B cell (primary cell): ENCODE data around the gene ZNF648. TPM values are rescaled to one million over a fixed set of nuclear protein-coding genes. Genes with fewer than 3 reads are reported as not detected.

Source experiments
- ATAC-seq: fragments of 200-7000 bp; cut with Tn5 transposase; one replicate; pipeline ENCODE4 v1.10.0; 2021; ENCODE audit warnings: low read depth, mild to moderate bottlenecking, moderate number of reproducible peaks, moderate library complexity
- CTCF ChIA-PET: fragments of 350-600 bp; sonication (Branson Sonifier 250); formaldehyde crosslinking; loops from one replicate; lab custom pipeline; 2021; ENCODE audit warnings: antibody characterized with exemption, inconsistent platforms; lab: Charles Lee
- POLR2A ChIA-PET: fragments of 350-600 bp; sonication (Branson Sonifier 250); formaldehyde crosslinking; loops from one replicate; lab custom pipeline; 2021; ENCODE audit warnings: antibody characterized with exemption; lab: Charles Lee
- DNase-seq: peaks from one replicate; pipeline ENCODE4 v3.0.0; 2013
- H2AFZ ChIP-seq: 2 replicates; pipeline ENCODE4 v1.6.1; 2012; ENCODE audit warnings: mild to moderate bottlenecking, low read depth, low read length; ENCODE audit not compliant: insufficient read depth, poor library complexity, severe bottlenecking
- H3K27ac ChIP-seq, 2 donors: 1 replicate in 1 of 2; 2 replicates in 1 of 2; pipeline ENCODE4 v1.5.1; 2012 to 2013; ENCODE audit warnings: low read length in 2 of 2, mild to moderate bottlenecking in 2 of 2, moderate library complexity in 1 of 2
- H3K27me3 ChIP-seq, 4 experiments: fragments of 200-600 bp in 1 of 4; sonication (generic) in 1 of 4; replicated peaks in 1 of 4; 1 replicate in 2 of 4; 2 replicates in 2 of 4; pipeline versions ENCODE4 v1.6.1 to v1.7.0; 2013 to 2016; ENCODE audit warnings: low read length in 3 of 4, mild to moderate bottlenecking in 2 of 4, mixed read lengths in 1 of 4, moderate library complexity in 1 of 4; ENCODE audit not compliant: insufficient read depth in 4 of 4, control insufficient read depth in 3 of 4; ENCODE audit errors: control extremely low read depth in 1 of 4
- H3K36me3 ChIP-seq, 2 experiments: replicated peaks in 1 of 2; 1 replicate in 1 of 2; 2 replicates in 1 of 2; pipeline versions ENCODE4 v1.6.1 to v1.7.1; 2013; ENCODE audit warnings: low read length in 1 of 2; ENCODE audit not compliant: insufficient read depth in 2 of 2, control insufficient read depth in 1 of 2; ENCODE audit errors: control extremely low read depth in 1 of 2, extremely low read depth in 1 of 2
- H3K4me1 ChIP-seq, 2 donors: fragments of 200-600 bp in 1 of 2; sonication (generic) in 1 of 2; 1 replicate in 1 of 2; 2 replicates in 1 of 2; pipeline versions ENCODE4 v1.5.1 to v1.6.1; 2013 to 2017; ENCODE audit warnings: low read length in 2 of 2; ENCODE audit not compliant: control insufficient read depth in 2 of 2, insufficient read depth in 2 of 2
- H3K4me2 ChIP-seq: replicated peaks from 2 replicates; pipeline ENCODE3; 2012; ENCODE audit warnings: mild to moderate bottlenecking, low read depth, low read length; ENCODE audit not compliant: poor library complexity, severe bottlenecking
- H3K4me3 ChIP-seq, 5 experiments: fragments of 200-600 bp in 1 of 5; sonication (generic) in 1 of 5; 1 replicate in 3 of 5; 2 replicates in 2 of 5; pipeline versions ENCODE4 v1.5.1 to v1.7.0; 2011 to 2016; ENCODE audit warnings: low read length in 4 of 5, mild to moderate bottlenecking in 4 of 5, low read depth in 2 of 5, control low read depth in 1 of 5, moderate library complexity in 1 of 5; ENCODE audit not compliant: insufficient read depth in 1 of 5; ENCODE audit errors: control extremely low read depth in 1 of 5, extremely low read depth in 1 of 5
- H3K79me2 ChIP-seq: fragments of 200-600 bp; sonication (generic); one replicate; pipeline ENCODE4 v1.6.0; 2016; ENCODE audit warnings: low read length; ENCODE audit not compliant: control insufficient read depth, insufficient read depth
- H3K9ac ChIP-seq: fragments of 200-600 bp; sonication (generic); 2 replicates; pipeline ENCODE4 v1.6.1; 2017; ENCODE audit warnings: mild to moderate bottlenecking, low read length, moderate library complexity
- H3K9me3 ChIP-seq, 3 donors: one replicate each; pipeline versions ENCODE4 v1.6.1 to v1.7.1; 2013; ENCODE audit warnings: low read length in 2 of 3; ENCODE audit not compliant: control insufficient read depth in 2 of 3, insufficient read depth in 1 of 3; ENCODE audit errors: control extremely low read depth in 1 of 3
- H4K20me1 ChIP-seq: 2 replicates; pipeline ENCODE4 v1.6.0; 2012; ENCODE audit warnings: mild to moderate bottlenecking, low read length; ENCODE audit not compliant: insufficient read depth, control insufficient read depth, poor library complexity, severe bottlenecking
- H3K27ac Mint-ChIP-seq: one replicate; pipeline ENCODE4 v1.8.0; 2021; ENCODE audit warnings: mixed read lengths
- H3K27me3 Mint-ChIP-seq: one replicate; pipeline ENCODE4 v1.8.0; 2021; ENCODE audit warnings: mixed read lengths
- H3K4me1 Mint-ChIP-seq: one replicate; pipeline ENCODE4 v1.8.0; 2021; ENCODE audit warnings: mixed read lengths
- H3K4me3 Mint-ChIP-seq: one replicate; pipeline ENCODE4 v1.8.0; 2021; ENCODE audit warnings: mixed read lengths
- H3K9me3 Mint-ChIP-seq: one replicate; pipeline ENCODE4 v1.8.0; 2022; ENCODE audit warnings: mixed read lengths; ENCODE audit not compliant: insufficient read depth
- EZH2 ChIP-seq: IDR thresholded peaks from 2 replicates; pipeline ENCODE4 v1.6.1; 2012; ENCODE audit warnings: borderline replicate concordance, low read depth, mild to moderate bottlenecking, moderate library complexity, low read length; ENCODE audit not compliant: insufficient read depth, poor library complexity, severe bottlenecking
- WGBS: methylation state at CpG from one replicate; pipeline ENCODE4 v1.1.5; 2013; ENCODE audit warnings: missing lambda C conversion rate; ENCODE audit not compliant: insufficient coverage; 5-methylcytosine and 5-hydroxymethylcytosine counted together
- intact Hi-C: fragments of 100-400 bp; cut with micrococcal nuclease; formaldehyde crosslinking; loops from one replicate; pipeline ENCODE4 v1.10.0; 2022
- polyA plus RNA-seq: library from polyadenylated mRNA; depleted of rRNA; stranded (reverse); fragments of >200 nt; gene quantifications from 2 replicates; pipeline ENCODE4 v1.2.3, GENCODE V29; 2012
- total RNA-seq, 2 donors: library from RNA; stranded (reverse); fragments of 120-200 nt in 1 of 2; gene quantifications; 1 replicate in 1 of 2; 2 replicates in 1 of 2; pipeline versions ENCODE4 v1.2.3 to v1.2.4, GENCODE V29; 2013 to 2022
- TF ChIP-seq, protein P1 (sequence below): fragments of 200-600 bp; IDR thresholded peaks from one replicate; pipeline ENCODE4 v1.8.0; 2022; ENCODE audit warnings: antibody characterized with exemption, mild to moderate bottlenecking

ZNF648 gene
- total and polyA plus RNA-seq, 2 donors (not counting 1 experiment from before 2014, with no cell fraction given), result not detected

DNA sequence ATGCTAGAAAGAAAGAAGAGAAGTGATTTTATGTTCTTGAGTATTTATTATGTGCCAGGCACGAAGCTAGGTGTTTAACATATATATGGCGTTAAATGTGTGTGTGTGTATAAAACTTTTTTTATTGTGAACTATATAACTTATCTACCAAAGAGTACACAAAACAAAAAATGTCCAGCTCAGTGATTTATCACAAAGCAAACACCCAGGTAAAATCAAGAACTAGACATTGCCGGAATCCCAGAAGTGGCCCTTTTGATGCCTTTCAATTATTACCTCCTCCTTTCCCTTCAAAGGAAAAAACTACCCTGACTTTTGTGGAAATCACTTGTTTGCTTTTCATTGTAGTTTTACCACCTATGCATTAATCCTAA, 40.5 kb upstream of the ZNF648 start:
- CTCF ChIA-PET, result no interaction called here
- no peak overlapping the region for H2AFZ ChIP-seq
- DNase-seq (no peak), ATAC-seq (no peak)
- intact Hi-C loops, result no loop called here
- H3K27ac ChIP-seq, result no peak overlapping the region
- H3K27me3 Mint-ChIP-seq, result peaks cover 25% of the 10 kb centered on the region
- H3K27ac Mint-ChIP-seq, result no peak overlapping the region
- H3K4me3 ChIP-seq, result no peak overlapping the region
- H3K9ac ChIP-seq, result no peak overlapping the region
- no peaks in the 10 kb centered on the region for H3K4me1 Mint-ChIP-seq
- no peaks in the 10 kb centered on the region for H3K36me3 ChIP-seq
- peaks cover 0 to under 1% (median 0%) of the 10 kb centered on the region in 3 donors for H3K9me3 ChIP-seq
- 100% methylated on average over 1 of the region's 3 CpGs for WGBS
- H3K4me1 ChIP-seq, result no peaks in the 10 kb centered on the region
- H3K4me3 Mint-ChIP-seq, result no peak overlapping the region
- no peak overlapping the region for H3K4me2 ChIP-seq
- H4K20me1 ChIP-seq, result no peaks in the 10 kb centered on the region
- no peaks in the 10 kb centered on the region for H3K79me2 ChIP-seq
- peaks cover 0 to 15% (median 7%) of the 10 kb centered on the region in 4 experiments for H3K27me3 ChIP-seq
- TF ChIP-seq, protein P1, sequence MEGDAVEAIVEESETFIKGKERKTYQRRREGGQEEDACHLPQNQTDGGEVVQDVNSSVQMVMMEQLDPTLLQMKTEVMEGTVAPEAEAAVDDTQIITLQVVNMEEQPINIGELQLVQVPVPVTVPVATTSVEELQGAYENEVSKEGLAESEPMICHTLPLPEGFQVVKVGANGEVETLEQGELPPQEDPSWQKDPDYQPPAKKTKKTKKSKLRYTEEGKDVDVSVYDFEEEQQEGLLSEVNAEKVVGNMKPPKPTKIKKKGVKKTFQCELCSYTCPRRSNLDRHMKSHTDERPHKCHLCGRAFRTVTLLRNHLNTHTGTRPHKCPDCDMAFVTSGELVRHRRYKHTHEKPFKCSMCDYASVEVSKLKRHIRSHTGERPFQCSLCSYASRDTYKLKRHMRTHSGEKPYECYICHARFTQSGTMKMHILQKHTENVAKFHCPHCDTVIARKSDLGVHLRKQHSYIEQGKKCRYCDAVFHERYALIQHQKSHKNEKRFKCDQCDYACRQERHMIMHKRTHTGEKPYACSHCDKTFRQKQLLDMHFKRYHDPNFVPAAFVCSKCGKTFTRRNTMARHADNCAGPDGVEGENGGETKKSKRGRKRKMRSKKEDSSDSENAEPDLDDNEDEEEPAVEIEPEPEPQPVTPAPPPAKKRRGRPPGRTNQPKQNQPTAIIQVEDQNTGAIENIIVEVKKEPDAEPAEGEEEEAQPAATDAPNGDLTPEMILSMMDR, result no peak
- H3K9me3 Mint-ChIP-seq, result peaks cover 3% of the 10 kb centered on the region
- POLR2A ChIA-PET, result no interaction called here

DNA sequence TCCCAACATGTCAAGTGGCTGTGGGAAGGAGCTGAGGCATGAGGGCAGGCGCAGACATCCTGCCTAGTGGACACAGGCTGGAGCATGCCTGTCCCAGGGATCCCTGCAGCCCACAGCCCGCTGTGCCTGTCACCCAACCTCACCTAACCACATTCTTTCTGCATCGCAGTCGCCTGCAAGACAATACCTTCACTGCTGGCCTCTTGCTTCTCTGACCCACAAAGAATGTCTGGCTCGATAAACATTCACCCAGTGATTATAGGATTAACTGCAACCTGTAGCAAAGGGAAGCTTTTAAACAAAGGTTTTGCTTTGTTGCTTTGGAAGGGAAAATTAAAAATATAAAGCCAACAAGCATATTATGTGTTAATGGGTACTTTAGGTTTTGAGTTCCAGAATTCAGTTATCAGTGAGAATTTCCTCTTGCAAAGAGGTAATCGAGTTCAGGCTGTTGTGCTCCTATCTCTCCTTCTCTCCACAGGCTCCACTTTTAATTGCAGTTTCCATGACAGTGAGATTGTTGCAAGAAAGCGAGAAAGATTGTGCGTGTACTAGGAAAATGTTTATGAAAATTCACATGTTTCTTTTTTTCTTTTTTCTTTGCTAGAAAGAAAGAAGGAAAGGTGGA, 40.0 kb upstream of the ZNF648 start:
- WGBS, result 60% methylated on average over 4 of the region's 8 CpGs

More for the DNA sequence above, 40.0 kb upstream of the ZNF648 start:
- DNase-seq (no peak), ATAC-seq (no peak)
- Histone ChIP-seq H3K4me3 (no peak overlapping the region), H3K27ac (no peak overlapping the region), H3K79me2 (no peaks in the 10 kb centered on the region), H3K9ac (no peak overlapping the region), H2AFZ (no peak overlapping the region), H3K4me2 (no peak overlapping the region), H3K36me3 (no peaks in the 10 kb centered on the region), H3K4me1 (no peaks in the 10 kb centered on the region), H3K9me3 (no peaks in the 10 kb centered on the region), H4K20me1 (no peaks in the 10 kb centered on the region), H3K27me3 (peaks cover 0 to 13% (median 8%) of the 10 kb centered on the region in 4 experiments)
- intact Hi-C loops, result no loop called here
- TF ChIP-seq, protein P1, result no peak
- TF ChIP-seq EZH2, result no peak
- peaks cover 25% of the 10 kb centered on the region for H3K27me3 Mint-ChIP-seq
- H3K27ac Mint-ChIP-seq, result no peak overlapping the region
- H3K9me3 Mint-ChIP-seq, result peaks cover 3% of the 10 kb centered on the region
- ChIA-PET CTCF (no interaction called here), POLR2A (no interaction called here)
- H3K4me3 Mint-ChIP-seq, result no peak overlapping the region
- H3K4me1 Mint-ChIP-seq, result no peaks in the 10 kb centered on the region
